Adrenal gland (tissue), 12 donors: Measurements from ENCODE around the gene TMEM63C. TPM values are rescaled to one million over a fixed set of nuclear protein-coding genes. Genes with fewer than 3 reads are reported as not detected.

ENCODE experiments used
- DNase-seq, 7 donors: peaks; one replicate each; pipeline ENCODE4 v3.0.0-alpha.2; 2019 to 2020
- H3K27ac ChIP-seq, 5 donors: fragments of 200-600 bp; sonication (generic) in 4 of 5; 1 replicate in 3 of 5; 2 replicates in 2 of 5; pipeline versions ENCODE4 v1.5.1 to v1.8.0; 2016 to 2020; ENCODE audit warnings: mild to moderate bottlenecking in 1 of 5
- H3K27me3 ChIP-seq: fragments of 200-600 bp; 2 replicates; pipeline ENCODE4 v1.8.0; 2021
- H3K36me3 ChIP-seq, 2 donors: fragments of 200-600 bp; replicated peaks in 1 of 2; 1 replicate in 1 of 2; 2 replicates in 1 of 2; pipeline versions ENCODE4 v1.5.1 to v1.8.0; 2018 to 2022
- H3K4me1 ChIP-seq, 2 donors: fragments of 200-600 bp; replicated peaks in 1 of 2; 1 replicate in 1 of 2; 2 replicates in 1 of 2; pipeline versions ENCODE4 v1.5.1 to v1.8.0; 2018 to 2021
- H3K4me3 ChIP-seq, 4 donors: fragments of 200-600 bp; sonication (generic) in 3 of 4; one replicate each; pipeline ENCODE4 v1.5.1; 2016 to 2018
- H3K9me3 ChIP-seq, 3 donors: fragments of 200-600 bp; sonication (generic) in 1 of 3; replicated peaks in 1 of 3; 1 replicate in 2 of 3; 2 replicates in 1 of 3; pipeline versions ENCODE4 v1.5.1 to v1.8.0; 2016 to 2021
- CTCF ChIP-seq, 6 experiments: fragments of 450-650 bp in 4 of 6; fragments of 200-600 bp in 2 of 6; sonication (generic) in 1 of 6; IDR thresholded peaks; 1 replicate in 5 of 6; 2 replicates in 1 of 6; pipeline versions ENCODE4 v1.5.1 to v1.8.0; 2016 to 2021; ENCODE audit warnings: antibody characterized with exemption in 6 of 6, mild to moderate bottlenecking in 2 of 6, moderate library complexity in 1 of 6
- POLR2A ChIP-seq, 2 donors: fragments of 450-650 bp; IDR thresholded peaks; one replicate each; pipeline ENCODE4 v1.6.1; 2017; ENCODE audit warnings: antibody characterized with exemption in 2 of 2, mild to moderate bottlenecking in 2 of 2, moderate library complexity in 1 of 2
- WGBS, 4 donors: extraction: QIAGEN DNeasy Blood & Tissue Kit in 2 of 4; methylation state at CpG; one replicate each; pipeline versions ENCODE4 v1.1.5 to v1.1.7; 2013 to 2017; 5-methylcytosine and 5-hydroxymethylcytosine counted together
- intact Hi-C, 2 donors: fragments of 100-400 bp; cut with DNase I; formaldehyde crosslinking; loops; one replicate each; pipeline versions ENCODE4 v1.14.1 to v1.15.0; 2022 to 2023
- microRNA counts, 2 donors: library from miRNA; unstranded; fragments of <30 nt; microRNA quantifications; one replicate each; lab custom pipeline; 2016
- microRNA-seq, 3 donors: library from miRNA; unstranded; fragments of <30 nt; microRNA quantifications; one replicate each; pipeline ENCODE4, GENCODE V29; 2017 to 2020
- polyA plus RNA-seq, 3 donors: library from polyadenylated mRNA; stranded (reverse); fragments of 200-250 nt in 2 of 3; fragments of 350-450 nt in 1 of 3; fragmentation: Illumina TruSeq in 1 of 3; extraction: RNeasy Lipid Tissue Mini Kit (QIAGEN cat#74804) in 1 of 3; gene quantifications; one replicate each; pipeline ENCODE4 v1.2.3, GENCODE V29; 2013 to 2014
- small RNA-seq, 2 donors: library from RNA; depleted of rRNA; stranded (forward); fragments of <200 nt; gene quantifications; one replicate each; pipeline ENCODE3, GENCODE V24; 2016
- total RNA-seq, 9 donors: library from RNA; depleted of rRNA in 4 of 9; stranded (reverse); fragments of >200 nt in 4 of 9; fragments of 120-200 nt in 1 of 9; fragmentation: NEBNext Ultra II Directional in 1 of 9; extraction: Animal tissue kit (Norgen Biotek cat#: 25700) in 1 of 9; gene quantifications; one replicate each; pipeline versions ENCODE4 v1.1.0 to v1.2.4, GENCODE V29; 2013 to 2023
- donor health status: healthy with polysubstance abuse.
- donor health status: Bipolar disorder and iron deficiency.
- donor health status: DM: yes; HTN: yes; CAD: no.
- donor health status: DM: no; HTN: no; CAD: no.
- donor health status: DM: no; HTN: no; CAD: no.
- donor health status: DM: yes; HTN: yes; CAD: no.

Gene TMEM63C
- total and polyA plus RNA-seq, 12 donors, result 2.7 to 21.2 (median 8.3) TPM

- Histone ChIP-seq H3K36me3 (no peaks in the 10 kb centered on the region), H3K27me3 (no peaks in the 10 kb centered on the region), H3K4me1 (peaks cover 5 to 37% of the 10 kb centered on the region in 2 donors), H3K4me3 (no peak overlapping the region), H3K9me3 (no peaks in the 10 kb centered on the region), H3K27ac (no peak overlapping the region)
- intact Hi-C loops, result no loop called here
- no peak for DNase-seq
- TF ChIP-seq POLR2A (IDR thresholded peaks at IDR 0.05) (no peak), CTCF (IDR thresholded peaks at IDR 0.05) (no peak)
- 28 to 38% (median 33%) methylated on average over 3 of the region's 3 CpGs for WGBS, 4 donors
These were observed 125.4 kb downstream of the TMEM63C start for GRCh38 chr14:77306851-77307496.

MicroRNAs within 50 kb of the gene (microRNA counts, 767-probe panel; counts per million panel counts)
- microRNA hsa-miR-1260a (lab: Ali Mortazavi, UCI), result 5,472 to 6,485 counts per million in 2 donors

Small RNA genes lying within 50 kb of the gene (microRNA-seq; reads per million reads assigned to microRNA genes)
- gene MIR1260A, result 0 to 0.57 (median 0.38) reads per million in 3 donors

Small RNA genes lying within 50 kb of the gene (small RNA-seq; reads per million reads assigned to genes)
- 0 reads per million in 2 donors for gene MIR1260A
- 0 reads per million in 2 donors for gene RF00421

Other genes with a start within 250 kb of the TMEM63C start
- gene IRF2BPL, start 153.1 kb upstream of the TMEM63C start, total RNA-seq, result 100 to 1,000 TPM in 2 of 9 donors, 10 to 100 TPM in 7; 20.3 to 104 (median 85.1) TPM
- gene IRF2BPL, start 153.1 kb upstream of the TMEM63C start, polyA plus RNA-seq, result 1 to 10 TPM; 6.5 to 8.8 (median 8.3) TPM
- 10 to 100 TPM; 23.2 to 48.6 (median 27.1) TPM for gene CIPC, start 83.5 kb upstream of the TMEM63C start, total RNA-seq
- gene CIPC, start 83.5 kb upstream of the TMEM63C start, polyA plus RNA-seq, result 10 to 100 TPM in 1 of 3 donors, 1 to 10 TPM in 2; 3.7 to 16.1 (median 5.6) TPM
- gene ZDHHC22, start 40.0 kb upstream of the TMEM63C start, total RNA-seq, result 1 to 10 TPM in 1 of 9 donors, under 1 TPM in 3, not detected in 5; 0.06 to 1.2 (median 0.25) TPM
- gene ZDHHC22, start 40.0 kb upstream of the TMEM63C start, polyA plus RNA-seq, result under 1 TPM in 1 of 3 donors, not detected in 2; 0.24 TPM
- 10 to 100 TPM in 1 of 9 donors, 1 to 10 TPM in 2, under 1 TPM in 2, not detected in 4; 0.17 to 13.0 (median 1.0) TPM for gene NGB, start 89.4 kb downstream of the TMEM63C start, total RNA-seq
- gene NGB, start 89.4 kb downstream of the TMEM63C start, polyA plus RNA-seq, result 10 to 100 TPM in 2 of 3 donors, 1 to 10 TPM in 1; 6.3 to 15.4 (median 10.3) TPM
- 10 to 100 TPM; 14.0 to 48.8 (median 40.0) TPM for gene POMT2, start 139.1 kb downstream of the TMEM63C start, total RNA-seq
- gene POMT2, start 139.1 kb downstream of the TMEM63C start, polyA plus RNA-seq, result 10 to 100 TPM; 49.2 to 52.3 (median 51.0) TPM
- gene GSTZ1, start 139.2 kb downstream of the TMEM63C start, total RNA-seq, result 100 to 1,000 TPM in 2 of 9 donors, 10 to 100 TPM in 7; 25.3 to 154 (median 53.0) TPM
- gene GSTZ1, start 139.2 kb downstream of the TMEM63C start, polyA plus RNA-seq, result 10 to 100 TPM; 28.7 to 74.0 (median 48.5) TPM
- gene TMED8, start 195.3 kb downstream of the TMEM63C start, total RNA-seq, result 10 to 100 TPM; 15.3 to 23.6 (median 20.8) TPM
- 10 to 100 TPM in 1 of 3 donors, 1 to 10 TPM in 2; 4.8 to 17.1 (median 7.0) TPM for gene TMED8, start 195.3 kb downstream of the TMEM63C start, polyA plus RNA-seq
- gene SAMD15, start 195.6 kb downstream of the TMEM63C start, total RNA-seq, result 1 to 10 TPM in 8 of 9 donors, under 1 TPM in 1; 0.24 to 4.6 (median 1.5) TPM
- 1 to 10 TPM in 2 of 3 donors, under 1 TPM in 1; 0.51 to 2.0 (median 1.0) TPM for gene SAMD15, start 195.6 kb downstream of the TMEM63C start, polyA plus RNA-seq
- gene NOXRED1, start 241.7 kb downstream of the TMEM63C start, total RNA-seq, result under 1 TPM in 6 of 9 donors, not detected in 3; 0.22 to 0.72 (median 0.45) TPM
- under 1 TPM; 0.29 to 0.64 (median 0.57) TPM for gene NOXRED1, start 241.7 kb downstream of the TMEM63C start, polyA plus RNA-seq